HepG2 (cell line): ENCODE measurements around the gene CDX1. TPM values are rescaled to one million over a fixed set of nuclear protein-coding genes. Genes with fewer than 3 reads are reported as not detected.

ENCODE experiments used
- HIVEP1 ChIP-seq: sonication (generic); formaldehyde crosslinking; IDR thresholded peaks from 2 replicates; pipeline ENCODE4 v1.4.0; 2020; ENCODE audit warnings: mild to moderate bottlenecking, missing genetic modification reagents
- HNF4A ChIP-seq: sonication (generic); formaldehyde crosslinking; IDR thresholded peaks from 2 replicates; pipeline ENCODE4 v1.4.0; 2020; ENCODE audit warnings: missing genetic modification reagents
- ISX ChIP-seq: sonication (generic); formaldehyde crosslinking; conservative IDR thresholded peaks from 2 replicates; pipeline ENCODE4 v1.5.0; 2020; ENCODE audit warnings: missing genetic modification reagents
- MEIS1 ChIP-seq: sonication (generic); formaldehyde crosslinking; IDR thresholded peaks from 2 replicates; pipeline ENCODE4 v1.9.0; 2021; ENCODE audit warnings: mild to moderate bottlenecking, missing genetic modification reagents, moderate library complexity, borderline replicate concordance
- REL ChIP-seq: sonication (generic); formaldehyde crosslinking; conservative IDR thresholded peaks from 2 replicates; pipeline ENCODE4 v1.8.0; 2022; ENCODE audit warnings: mild to moderate bottlenecking, missing genetic modification reagents, moderate library complexity
- ZNF816 ChIP-seq: sonication (generic); formaldehyde crosslinking; IDR thresholded peaks from 2 replicates; pipeline ENCODE4 v1.8.0; 2022; ENCODE audit warnings: missing genetic modification reagents, mild to moderate bottlenecking, borderline replicate concordance
- polyA plus RNA-seq, 8 experiments: library from polyadenylated mRNA; depleted of rRNA in 3 of 8; stranded (reverse) in 7 of 8; unstranded in 1 of 8; fragments of >200 nt; fragmentation: Illumina TruSeq in 4 of 8; extraction: Trizol in 4 of 8; gene quantifications; 2 replicates each; pipeline versions ENCODE4 v1.2.1 to v1.2.3, GENCODE V29; 2011 to 2016; ENCODE audit warnings: low read depth in 4 of 8, missing spikeins in 1 of 8, mixed read lengths in 1 of 8; ENCODE audit not compliant: insufficient read depth in 1 of 8
- total RNA-seq, 5 experiments: library from RNA; depleted of rRNA; stranded (reverse); fragments of >200 nt; fragmentation: Illumina TruSeq; extraction: Trizol; gene quantifications; 2 replicates each; pipeline ENCODE4 v1.2.3, GENCODE V29; 2016; ENCODE audit warnings: low read depth in 1 of 5
- TF ChIP-seq, protein P1 (sequence below): sonication (generic); formaldehyde crosslinking; IDR thresholded peaks from 2 replicates; pipeline ENCODE4 v1.4.0; 2020; ENCODE audit warnings: mild to moderate bottlenecking, low read depth, missing genetic modification reagents
- TF ChIP-seq, protein P2 (sequence below): sonication (generic); formaldehyde crosslinking; IDR thresholded peaks from 2 replicates; pipeline ENCODE4 v1.8.0; 2022; ENCODE audit warnings: missing genetic modification reagents, low read depth, mild to moderate bottlenecking, borderline replicate concordance
- TF ChIP-seq, protein P3 (sequence below): sonication (generic); formaldehyde crosslinking; IDR thresholded peaks from 2 replicates; pipeline ENCODE4 v1.4.0; 2020; ENCODE audit warnings: missing genetic modification reagents

Gene CDX1
- total and polyA plus RNA-seq, 2 of the 13 experiments (the other 11 are each of a cell fraction or from before 2014, with no cell fraction given), result not detected

- TF ChIP-seq MEIS1, result no peak
- TF ChIP-seq REL (CRISPR knock-in tag), result peak; percentile 11; the same call in 1 of the 2 replicates
- TF ChIP-seq, protein P1, sequence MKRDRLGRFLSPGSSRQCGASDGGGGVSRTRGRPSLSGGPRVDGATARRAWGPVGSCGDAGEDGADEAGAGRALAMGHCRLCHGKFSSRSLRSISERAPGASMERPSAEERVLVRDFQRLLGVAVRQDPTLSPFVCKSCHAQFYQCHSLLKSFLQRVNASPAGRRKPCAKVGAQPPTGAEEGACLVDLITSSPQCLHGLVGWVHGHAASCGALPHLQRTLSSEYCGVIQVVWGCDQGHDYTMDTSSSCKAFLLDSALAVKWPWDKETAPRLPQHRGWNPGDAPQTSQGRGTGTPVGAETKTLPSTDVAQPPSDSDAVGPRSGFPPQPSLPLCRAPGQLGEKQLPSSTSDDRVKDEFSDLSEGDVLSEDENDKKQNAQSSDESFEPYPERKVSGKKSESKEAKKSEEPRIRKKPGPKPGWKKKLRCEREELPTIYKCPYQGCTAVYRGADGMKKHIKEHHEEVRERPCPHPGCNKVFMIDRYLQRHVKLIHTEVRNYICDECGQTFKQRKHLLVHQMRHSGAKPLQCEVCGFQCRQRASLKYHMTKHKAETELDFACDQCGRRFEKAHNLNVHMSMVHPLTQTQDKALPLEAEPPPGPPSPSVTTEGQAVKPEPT (CRISPR knock-in tag), result no peak
- TF ChIP-seq, protein P2, sequence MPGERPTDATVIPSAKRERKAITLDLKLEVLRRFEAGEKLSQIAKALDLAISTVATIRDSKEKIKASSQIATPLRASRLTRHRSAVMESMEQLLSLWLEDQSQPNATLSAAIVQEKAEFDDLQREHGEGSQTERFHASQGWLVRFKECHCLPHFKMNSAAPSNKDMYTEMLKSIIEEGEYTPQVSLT (CRISPR knock-in tag), result no peak
- 0 out of 2 replicates have a peak, but pooled peaks have one; percentile 24 for TF ChIP-seq HIVEP1 (CRISPR knock-in tag)
- TF ChIP-seq HNF4A (CRISPR knock-in tag), result peak; percentile 68
- TF ChIP-seq, protein P3, sequence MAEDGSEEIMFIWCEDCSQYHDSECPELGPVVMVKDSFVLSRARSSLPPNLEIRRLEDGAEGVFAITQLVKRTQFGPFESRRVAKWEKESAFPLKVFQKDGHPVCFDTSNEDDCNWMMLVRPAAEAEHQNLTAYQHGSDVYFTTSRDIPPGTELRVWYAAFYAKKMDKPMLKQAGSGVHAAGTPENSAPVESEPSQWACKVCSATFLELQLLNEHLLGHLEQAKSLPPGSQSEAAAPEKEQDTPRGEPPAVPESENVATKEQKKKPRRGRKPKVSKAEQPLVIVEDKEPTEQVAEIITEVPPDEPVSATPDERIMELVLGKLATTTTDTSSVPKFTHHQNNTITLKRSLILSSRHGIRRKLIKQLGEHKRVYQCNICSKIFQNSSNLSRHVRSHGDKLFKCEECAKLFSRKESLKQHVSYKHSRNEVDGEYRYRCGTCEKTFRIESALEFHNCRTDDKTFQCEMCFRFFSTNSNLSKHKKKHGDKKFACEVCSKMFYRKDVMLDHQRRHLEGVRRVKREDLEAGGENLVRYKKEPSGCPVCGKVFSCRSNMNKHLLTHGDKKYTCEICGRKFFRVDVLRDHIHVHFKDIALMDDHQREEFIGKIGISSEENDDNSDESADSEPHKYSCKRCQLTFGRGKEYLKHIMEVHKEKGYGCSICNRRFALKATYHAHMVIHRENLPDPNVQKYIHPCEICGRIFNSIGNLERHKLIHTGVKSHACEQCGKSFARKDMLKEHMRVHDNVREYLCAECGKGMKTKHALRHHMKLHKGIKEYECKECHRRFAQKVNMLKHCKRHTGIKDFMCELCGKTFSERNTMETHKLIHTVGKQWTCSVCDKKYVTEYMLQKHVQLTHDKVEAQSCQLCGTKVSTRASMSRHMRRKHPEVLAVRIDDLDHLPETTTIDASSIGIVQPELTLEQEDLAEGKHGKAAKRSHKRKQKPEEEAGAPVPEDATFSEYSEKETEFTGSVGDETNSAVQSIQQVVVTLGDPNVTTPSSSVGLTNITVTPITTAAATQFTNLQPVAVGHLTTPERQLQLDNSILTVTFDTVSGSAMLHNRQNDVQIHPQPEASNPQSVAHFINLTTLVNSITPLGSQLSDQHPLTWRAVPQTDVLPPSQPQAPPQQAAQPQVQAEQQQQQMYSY (CRISPR knock-in tag), result peak; percentile 51; the same call in 1 of the 2 replicates
- TF ChIP-seq ZNF816, result no peak
- 0 out of 2 replicates have a peak, but pooled peaks have one; percentile 47 for TF ChIP-seq ISX
- TF ChIP-seq, all 625 proteins: peak for 61
Observed at GRCh38 chr5:150142185-150142958, 24.2 kb upstream of the CDX1 start (continued).
